ENCODE measurements around the gene LIMS2.

GRCh38 chr2:127641846-127642507, 33.4 kb downstream of the LIMS2 start:
- no peak for TF ChIP-seq CTCF (IDR thresholded peaks at IDR 0.05)
- no peak for TF ChIP-seq POLR2A (IDR thresholded peaks at IDR 0.05; ENCODE audit: low read depth)
- TF ChIP-seq POLR2AphosphoS5 (IDR thresholded peaks at IDR 0.05): no peak
- no peak for TF ChIP-seq EP300 (IDR thresholded peaks at IDR 0.05)
